Neural progenitor cell (in vitro differentiated cells): ENCODE data around the gene PPP4R1.

Experiments used
- CTCF ChIP-seq: fragments of 200-600 bp; sonication (generic); IDR thresholded peaks from 2 replicates; pipeline ENCODE4 v1.5.1; 2017; ENCODE audit warnings: antibody characterized with exemption, mild to moderate bottlenecking
- EZH2 ChIP-seq: fragments of 200-600 bp; sonication (generic); IDR thresholded peaks from 2 replicates; pipeline ENCODE4 v1.6.1; 2017; ENCODE audit warnings: antibody characterized with exemption, mild to moderate bottlenecking, moderate library complexity
- EZH2phosphoT487 ChIP-seq: fragments of 200-600 bp; sonication (generic); IDR thresholded peaks from 2 replicates; pipeline ENCODE4 v1.6.1; 2017; ENCODE audit warnings: antibody characterized with exemption

GRCh38 chr18:9547782-9548181 is 66.6 kb downstream of the PPP4R1 start:
- TF ChIP-seq EZH2phosphoT487 (no peak), CTCF (no peak), EZH2 (no peak)
